WTC11 (cell line): Measurements from ENCODE around the gene SHOC2. TPM values are rescaled to one million over a fixed set of nuclear protein-coding genes. Genes with fewer than 3 reads are reported as not detected.
A peak's percentile ranks its signal among the peaks of the same experiment; 100 is the strongest.

Source experiments
- ATAC-seq: fragments of 200-7000 bp; cut with Tn5 transposase; 2 replicates; pipeline ENCODE4 v1.10.0; 2021; ENCODE audit warnings: mild to moderate bottlenecking, moderate library complexity
- CTCF ChIA-PET: fragments of 300-600 bp; sonication (Branson Sonifier 250); formaldehyde crosslinking; loops from one replicate; lab custom pipeline; 2021; ENCODE audit warnings: antibody characterized with exemption; lab: Charles Lee
- POLR2A ChIA-PET: fragments of 350-600 bp; sonication (Branson Sonifier 250); formaldehyde crosslinking; loops from one replicate; lab custom pipeline; 2021; ENCODE audit warnings: antibody characterized with exemption; lab: Charles Lee
- DNase-seq: peaks from one replicate; pipeline ENCODE4 v3.0.0; 2021; ENCODE audit warnings: low spot score
- H3K27ac Mint-ChIP-seq: 2 replicates; pipeline ENCODE4 v1.8.0; 2021; ENCODE audit warnings: mixed read lengths
- H3K27me3 Mint-ChIP-seq: 2 replicates; pipeline ENCODE4 v1.8.0; 2021; ENCODE audit warnings: low read depth, mild to moderate bottlenecking, moderate library complexity, mixed read lengths
- H3K36me3 Mint-ChIP-seq: 2 replicates; pipeline ENCODE4 v1.8.0; 2021; ENCODE audit warnings: mixed read lengths
- H3K4me1 Mint-ChIP-seq: 2 replicates; pipeline ENCODE4 v1.8.0; 2022; ENCODE audit warnings: mixed read lengths
- H3K4me3 Mint-ChIP-seq: 2 replicates; pipeline ENCODE4 v1.8.0; 2021; ENCODE audit warnings: mild to moderate bottlenecking, moderate library complexity, mixed read lengths
- H3K9me3 Mint-ChIP-seq: 2 replicates; pipeline ENCODE4 v1.8.0; 2021; ENCODE audit warnings: mixed read lengths
- CBFB ChIP-seq: sonication (generic); formaldehyde crosslinking; IDR thresholded peaks from 2 replicates; pipeline ENCODE4 v1.8.1; 2022; ENCODE audit warnings: mild to moderate bottlenecking, low read depth, missing genetic modification reagents
- CREB1 ChIP-seq: sonication (generic); formaldehyde crosslinking; IDR thresholded peaks from 2 replicates; pipeline ENCODE4 v1.8.0; 2023; ENCODE audit warnings: mild to moderate bottlenecking, missing genetic modification reagents
- FOXP4 ChIP-seq: sonication (generic); formaldehyde crosslinking; IDR thresholded peaks from 2 replicates; pipeline ENCODE4 v1.8.0; 2022; ENCODE audit warnings: mild to moderate bottlenecking, missing genetic modification reagents
- GRHL2 ChIP-seq: fragments of 250-450 bp; sonication (Bioruptor Pico); IDR thresholded peaks from 2 replicates; pipeline ENCODE4 v1.8.0; 2022; ENCODE audit warnings: mild to moderate bottlenecking, moderate library complexity; ENCODE audit not compliant: insufficient replicate concordance, severe bottlenecking
- GTF2I ChIP-seq: fragments of 250-450 bp; sonication (Bioruptor Pico); conservative IDR thresholded peaks from 2 replicates; pipeline ENCODE4 v1.4.0; 2021; ENCODE audit warnings: mild to moderate bottlenecking
- JUN ChIP-seq: sonication (generic); formaldehyde crosslinking; IDR thresholded peaks from 2 replicates; pipeline ENCODE4 v1.8.0; 2023; ENCODE audit warnings: mild to moderate bottlenecking, missing genetic modification reagents
- RORB ChIP-seq: fragments of 250-450 bp; sonication (Bioruptor Pico); IDR thresholded peaks from 2 replicates; pipeline ENCODE4 v1.9.0; 2021; ENCODE audit warnings: mild to moderate bottlenecking
- SMAD3 ChIP-seq: sonication (generic); formaldehyde crosslinking; IDR thresholded peaks from 2 replicates; pipeline ENCODE4 v1.8.0; 2022; ENCODE audit warnings: missing genetic modification reagents, mild to moderate bottlenecking, borderline replicate concordance
- TEAD1 ChIP-seq: sonication (generic); formaldehyde crosslinking; IDR thresholded peaks from 2 replicates; pipeline ENCODE4 v1.8.0; 2022; ENCODE audit warnings: mild to moderate bottlenecking, missing genetic modification reagents
- ZBTB21 ChIP-seq: sonication (generic); formaldehyde crosslinking; IDR thresholded peaks from 2 replicates; pipeline ENCODE4 v1.8.1; 2023; ENCODE audit warnings: mild to moderate bottlenecking, missing genetic modification reagents, borderline replicate concordance
- ZNF121 ChIP-seq: sonication (generic); formaldehyde crosslinking; IDR thresholded peaks from 2 replicates; pipeline ENCODE4 v1.8.0; 2023; ENCODE audit warnings: missing genetic modification reagents
- ZNF219 ChIP-seq: sonication (generic); formaldehyde crosslinking; IDR thresholded peaks from 2 replicates; pipeline ENCODE4 v1.8.0; 2023; ENCODE audit warnings: missing genetic modification reagents, mild to moderate bottlenecking, borderline replicate concordance
- ZNF317 ChIP-seq: sonication (generic); formaldehyde crosslinking; IDR thresholded peaks from 2 replicates; pipeline ENCODE4 v1.8.1; 2023; ENCODE audit warnings: low read depth, mild to moderate bottlenecking, moderate library complexity, missing genetic modification reagents, borderline replicate concordance
- ZNF416 ChIP-seq: fragments of 250-450 bp; sonication (Bioruptor Pico); IDR thresholded peaks from 2 replicates; pipeline ENCODE4 v1.9.0; 2021; ENCODE audit warnings: mild to moderate bottlenecking, inconsistent platforms
- ZNF671 ChIP-seq: fragments of 250-450 bp; sonication (Bioruptor Pico); IDR thresholded peaks from 2 replicates; pipeline ENCODE4 v1.8.0; 2021; ENCODE audit warnings: mild to moderate bottlenecking
- total RNA-seq: library from RNA; stranded (reverse); gene quantifications from 3 replicates; pipeline ENCODE4 v1.2.3, GENCODE V29; 2021
- TF ChIP-seq, protein P1 (sequence below): sonication (generic); formaldehyde crosslinking; IDR thresholded peaks from 2 replicates; pipeline ENCODE4 v1.8.1; 2022; ENCODE audit warnings: low read depth, missing genetic modification reagents, borderline replicate concordance
- TF ChIP-seq, protein P2 (sequence below): sonication (generic); formaldehyde crosslinking; IDR thresholded peaks from 2 replicates; pipeline ENCODE4 v1.8.0; 2023; ENCODE audit warnings: missing genetic modification reagents
- TF ChIP-seq, protein P3 (sequence below): sonication (generic); formaldehyde crosslinking; conservative IDR thresholded peaks from 2 replicates; pipeline ENCODE4 v1.8.1; 2022; ENCODE audit warnings: mild to moderate bottlenecking, missing genetic modification reagents
- TF ChIP-seq, protein P4 (sequence below): sonication (generic); formaldehyde crosslinking; IDR thresholded peaks from 2 replicates; pipeline ENCODE4 v1.8.0; 2023; ENCODE audit warnings: missing genetic modification reagents, mild to moderate bottlenecking, borderline replicate concordance
- TF ChIP-seq, protein P5 (sequence below): sonication (generic); formaldehyde crosslinking; IDR thresholded peaks from 2 replicates; pipeline ENCODE4 v1.8.1; 2023; ENCODE audit warnings: mild to moderate bottlenecking, missing genetic modification reagents

SHOC2 gene
- total RNA-seq, 1 experiment from 2014 or later = 21.6 TPM

- H3K27me3 Mint-ChIP-seq = no peaks in the 10 kb centered on the region
- TF ChIP-seq TEAD1 (CRISPR knock-in tag) (no peak), ZNF219 (CRISPR knock-in tag) (no peak), CREB1 (CRISPR knock-in tag) (no peak), ZNF671 (CRISPR knock-in tag) (no peak), GRHL2 (no peak), JUN (CRISPR knock-in tag) (no peak), SMAD3 (CRISPR knock-in tag) (no peak), ZNF416 (no peak), ZNF121 (CRISPR knock-in tag) (no peak)
- TF ChIP-seq, protein P1, sequence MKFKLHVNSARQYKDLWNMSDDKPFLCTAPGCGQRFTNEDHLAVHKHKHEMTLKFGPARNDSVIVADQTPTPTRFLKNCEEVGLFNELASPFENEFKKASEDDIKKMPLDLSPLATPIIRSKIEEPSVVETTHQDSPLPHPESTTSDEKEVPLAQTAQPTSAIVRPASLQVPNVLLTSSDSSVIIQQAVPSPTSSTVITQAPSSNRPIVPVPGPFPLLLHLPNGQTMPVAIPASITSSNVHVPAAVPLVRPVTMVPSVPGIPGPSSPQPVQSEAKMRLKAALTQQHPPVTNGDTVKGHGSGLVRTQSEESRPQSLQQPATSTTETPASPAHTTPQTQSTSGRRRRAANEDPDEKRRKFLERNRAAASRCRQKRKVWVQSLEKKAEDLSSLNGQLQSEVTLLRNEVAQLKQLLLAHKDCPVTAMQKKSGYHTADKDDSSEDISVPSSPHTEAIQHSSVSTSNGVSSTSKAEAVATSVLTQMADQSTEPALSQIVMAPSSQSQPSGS = no peak
- TF ChIP-seq, protein P2, sequence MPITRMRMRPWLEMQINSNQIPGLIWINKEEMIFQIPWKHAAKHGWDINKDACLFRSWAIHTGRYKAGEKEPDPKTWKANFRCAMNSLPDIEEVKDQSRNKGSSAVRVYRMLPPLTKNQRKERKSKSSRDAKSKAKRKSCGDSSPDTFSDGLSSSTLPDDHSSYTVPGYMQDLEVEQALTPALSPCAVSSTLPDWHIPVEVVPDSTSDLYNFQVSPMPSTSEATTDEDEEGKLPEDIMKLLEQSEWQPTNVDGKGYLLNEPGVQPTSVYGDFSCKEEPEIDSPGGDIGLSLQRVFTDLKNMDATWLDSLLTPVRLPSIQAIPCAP (CRISPR knock-in tag) = no peak
- TF ChIP-seq, protein P3, sequence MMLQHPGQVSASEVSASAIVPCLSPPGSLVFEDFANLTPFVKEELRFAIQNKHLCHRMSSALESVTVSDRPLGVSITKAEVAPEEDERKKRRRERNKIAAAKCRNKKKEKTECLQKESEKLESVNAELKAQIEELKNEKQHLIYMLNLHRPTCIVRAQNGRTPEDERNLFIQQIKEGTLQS (CRISPR knock-in tag) = no peak
- H3K4me3 Mint-ChIP-seq = no peak overlapping the region
- CTCF ChIA-PET = interaction anchor here (0.6 to 1.8 kb wide), 11 partner anchors 11 to 187 kb away, joined by 3 to 12 read pairs (median 4); partner anchors contain the start of gene SHOC2
- H3K9me3 Mint-ChIP-seq = no peaks in the 10 kb centered on the region
- POLR2A ChIA-PET = no interaction called here
- peaks cover 8% of the 10 kb centered on the region for H3K36me3 Mint-ChIP-seq
- no peak overlapping the region for H3K27ac Mint-ChIP-seq
- H3K4me1 Mint-ChIP-seq = no peaks in the 10 kb centered on the region
- ATAC-seq = peak; percentile 60
- DNase-seq = no peak
Observed at GRCh38 chr10:110893559-110894179, 25.7 kb upstream of the SHOC2 start.

GRCh38 chr10:110897184-110897583, 22.2 kb upstream of the SHOC2 start:
- ChIA-PET POLR2A (no interaction called here), CTCF (interaction anchor here (1.0 to 1.4 kb wide), 2 partner anchors 21 to 151 kb away, joined by 3 to 4 read pairs; partner anchors contain the start of gene BBIP1)
- Mint-ChIP-seq H3K9me3 (no peaks in the 10 kb centered on the region), H3K36me3 (peaks cover 3% of the 10 kb centered on the region), H3K4me3 (no peak overlapping the region), H3K4me1 (no peaks in the 10 kb centered on the region), H3K27me3 (no peaks in the 10 kb centered on the region), H3K27ac (no peak overlapping the region)
- no peak for ATAC-seq
- DNase-seq = no peak
- TF ChIP-seq GTF2I (CRISPR knock-in tag) (no peak), ZNF317 (no peak), FOXP4 (no peak), GRHL2 (no peak), ZNF671 (CRISPR knock-in tag) (no peak), CBFB (CRISPR knock-in tag) (no peak), ZNF219 (CRISPR knock-in tag) (no peak), ZBTB21 (CRISPR knock-in tag) (no peak), RORB (CRISPR knock-in tag) (no peak)
- TF ChIP-seq, protein P4, sequence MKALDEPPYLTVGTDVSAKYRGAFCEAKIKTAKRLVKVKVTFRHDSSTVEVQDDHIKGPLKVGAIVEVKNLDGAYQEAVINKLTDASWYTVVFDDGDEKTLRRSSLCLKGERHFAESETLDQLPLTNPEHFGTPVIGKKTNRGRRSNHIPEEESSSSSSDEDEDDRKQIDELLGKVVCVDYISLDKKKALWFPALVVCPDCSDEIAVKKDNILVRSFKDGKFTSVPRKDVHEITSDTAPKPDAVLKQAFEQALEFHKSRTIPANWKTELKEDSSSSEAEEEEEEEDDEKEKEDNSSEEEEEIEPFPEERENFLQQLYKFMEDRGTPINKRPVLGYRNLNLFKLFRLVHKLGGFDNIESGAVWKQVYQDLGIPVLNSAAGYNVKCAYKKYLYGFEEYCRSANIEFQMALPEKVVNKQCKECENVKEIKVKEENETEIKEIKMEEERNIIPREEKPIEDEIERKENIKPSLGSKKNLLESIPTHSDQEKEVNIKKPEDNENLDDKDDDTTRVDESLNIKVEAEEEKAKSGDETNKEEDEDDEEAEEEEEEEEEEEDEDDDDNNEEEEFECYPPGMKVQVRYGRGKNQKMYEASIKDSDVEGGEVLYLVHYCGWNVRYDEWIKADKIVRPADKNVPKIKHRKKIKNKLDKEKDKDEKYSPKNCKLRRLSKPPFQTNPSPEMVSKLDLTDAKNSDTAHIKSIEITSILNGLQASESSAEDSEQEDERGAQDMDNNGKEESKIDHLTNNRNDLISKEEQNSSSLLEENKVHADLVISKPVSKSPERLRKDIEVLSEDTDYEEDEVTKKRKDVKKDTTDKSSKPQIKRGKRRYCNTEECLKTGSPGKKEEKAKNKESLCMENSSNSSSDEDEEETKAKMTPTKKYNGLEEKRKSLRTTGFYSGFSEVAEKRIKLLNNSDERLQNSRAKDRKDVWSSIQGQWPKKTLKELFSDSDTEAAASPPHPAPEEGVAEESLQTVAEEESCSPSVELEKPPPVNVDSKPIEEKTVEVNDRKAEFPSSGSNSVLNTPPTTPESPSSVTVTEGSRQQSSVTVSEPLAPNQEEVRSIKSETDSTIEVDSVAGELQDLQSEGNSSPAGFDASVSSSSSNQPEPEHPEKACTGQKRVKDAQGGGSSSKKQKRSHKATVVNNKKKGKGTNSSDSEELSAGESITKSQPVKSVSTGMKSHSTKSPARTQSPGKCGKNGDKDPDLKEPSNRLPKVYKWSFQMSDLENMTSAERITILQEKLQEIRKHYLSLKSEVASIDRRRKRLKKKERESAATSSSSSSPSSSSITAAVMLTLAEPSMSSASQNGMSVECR = no peak
- TF ChIP-seq, protein P2 (CRISPR knock-in tag) = no peak
- TF ChIP-seq, protein P5, sequence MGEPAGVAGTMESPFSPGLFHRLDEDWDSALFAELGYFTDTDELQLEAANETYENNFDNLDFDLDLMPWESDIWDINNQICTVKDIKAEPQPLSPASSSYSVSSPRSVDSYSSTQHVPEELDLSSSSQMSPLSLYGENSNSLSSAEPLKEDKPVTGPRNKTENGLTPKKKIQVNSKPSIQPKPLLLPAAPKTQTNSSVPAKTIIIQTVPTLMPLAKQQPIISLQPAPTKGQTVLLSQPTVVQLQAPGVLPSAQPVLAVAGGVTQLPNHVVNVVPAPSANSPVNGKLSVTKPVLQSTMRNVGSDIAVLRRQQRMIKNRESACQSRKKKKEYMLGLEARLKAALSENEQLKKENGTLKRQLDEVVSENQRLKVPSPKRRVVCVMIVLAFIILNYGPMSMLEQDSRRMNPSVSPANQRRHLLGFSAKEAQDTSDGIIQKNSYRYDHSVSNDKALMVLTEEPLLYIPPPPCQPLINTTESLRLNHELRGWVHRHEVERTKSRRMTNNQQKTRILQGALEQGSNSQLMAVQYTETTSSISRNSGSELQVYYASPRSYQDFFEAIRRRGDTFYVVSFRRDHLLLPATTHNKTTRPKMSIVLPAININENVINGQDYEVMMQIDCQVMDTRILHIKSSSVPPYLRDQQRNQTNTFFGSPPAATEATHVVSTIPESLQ (CRISPR knock-in tag) = no peak
